GM19438 (cell line): ENCODE results near the gene AGBL4.

Experiments
- ATAC-seq: cut with Tn5 transposase; IDR thresholded peaks from one replicate; pipeline ENCODE4 v1.9.1; 2021; ENCODE audit warnings: low read depth; ENCODE audit not compliant: unreplicated experiment

The AGBL4 gene

GRCh38 chr1:48785869-48786268 lies 1237.9 kb downstream of the AGBL4 start:
- ATAC-seq = no peak

- ATAC-seq = no peak
These were observed 1239.5 kb downstream of the AGBL4 start for GRCh38 chr1:48784301-48784700.

- no peak for ATAC-seq
These were observed 1246.4 kb downstream of the AGBL4 start for GRCh38 chr1:48777219-48777895.

- ATAC-seq = no peak
These were observed 1247.1 kb downstream of the AGBL4 start, which contains the start of gene BEND5 for GRCh38 chr1:48776393-48777218. Gene BEND5, minus strand, starts transcription at chr1:48776891. Its CDS starts 60 bp downstream, at chr1:48776831.

- ATAC-seq = no peak
These were observed 1247.8 kb downstream of the AGBL4 start for GRCh38 chr1:48775831-48776392.

GRCh38 chr1:48773133-48773532 lies 1250.6 kb downstream of the AGBL4 start:
- no peak for ATAC-seq

GRCh38 chr1:48772211-48772610 lies 1251.5 kb downstream of the AGBL4 start:
- ATAC-seq = no peak

GRCh38 chr1:48771561-48771960 lies 1252.2 kb downstream of the AGBL4 start:
- no peak for ATAC-seq

GRCh38 chr1:48767975-48768510 lies 1255.7 kb downstream of the AGBL4 start:
- no peak for ATAC-seq

GRCh38 chr1:48765335-48765734 lies 1258.4 kb downstream of the AGBL4 start:
- ATAC-seq = no peak

GRCh38 chr1:48761986-48762385 lies 1261.8 kb downstream of the AGBL4 start:
- no peak for ATAC-seq

GRCh38 chr1:48761411-48761810 lies 1262.3 kb downstream of the AGBL4 start:
- no peak for ATAC-seq

- ATAC-seq = no peak
These were observed 1262.9 kb downstream of the AGBL4 start for GRCh38 chr1:48760857-48761256.

- ATAC-seq = no peak
These were observed 1264.8 kb downstream of the AGBL4 start for GRCh38 chr1:48758976-48759375.

GRCh38 chr1:48757363-48757762 lies 1266.4 kb downstream of the AGBL4 start:
- no peak for ATAC-seq

- no peak for ATAC-seq
These were observed 1267.0 kb downstream of the AGBL4 start for GRCh38 chr1:48756683-48757316.

GRCh38 chr1:48753293-48753692 lies 1270.5 kb downstream of the AGBL4 start:
- ATAC-seq = no peak

GRCh38 chr1:48750109-48750508 lies 1273.6 kb downstream of the AGBL4 start:
- ATAC-seq = no peak

- ATAC-seq = no peak
These were observed 1274.7 kb downstream of the AGBL4 start for GRCh38 chr1:48749068-48749467.

- ATAC-seq = no peak
These were observed 1276.8 kb downstream of the AGBL4 start for GRCh38 chr1:48746906-48747305.

- ATAC-seq = no peak
These were observed 1279.7 kb downstream of the AGBL4 start for GRCh38 chr1:48744032-48744431.
